Subcutaneous adipose tissue (tissue), 4 donors: ENCODE measurements around the gene FAM20A. TPM values are rescaled to one million over a fixed set of nuclear protein-coding genes. Genes with fewer than 3 reads are reported as not detected.

ENCODE experiments used
- CTCF ChIP-seq: fragments of 450-650 bp; IDR thresholded peaks from one replicate; pipeline ENCODE4 v1.5.1; 2016; ENCODE audit warnings: low read depth, mild to moderate bottlenecking, control low read depth, antibody characterized with exemption, moderate library complexity
- total RNA-seq, 4 donors: library from RNA; depleted of rRNA; stranded (reverse); fragments of >200 nt; gene quantifications; one replicate each; pipeline ENCODE4 v1.1.0, GENCODE V29; 2016

FAM20A gene
- total RNA-seq, 4 donors from 2014 or later, result 7.7 to 17.0 (median 12.3) TPM

DNA sequence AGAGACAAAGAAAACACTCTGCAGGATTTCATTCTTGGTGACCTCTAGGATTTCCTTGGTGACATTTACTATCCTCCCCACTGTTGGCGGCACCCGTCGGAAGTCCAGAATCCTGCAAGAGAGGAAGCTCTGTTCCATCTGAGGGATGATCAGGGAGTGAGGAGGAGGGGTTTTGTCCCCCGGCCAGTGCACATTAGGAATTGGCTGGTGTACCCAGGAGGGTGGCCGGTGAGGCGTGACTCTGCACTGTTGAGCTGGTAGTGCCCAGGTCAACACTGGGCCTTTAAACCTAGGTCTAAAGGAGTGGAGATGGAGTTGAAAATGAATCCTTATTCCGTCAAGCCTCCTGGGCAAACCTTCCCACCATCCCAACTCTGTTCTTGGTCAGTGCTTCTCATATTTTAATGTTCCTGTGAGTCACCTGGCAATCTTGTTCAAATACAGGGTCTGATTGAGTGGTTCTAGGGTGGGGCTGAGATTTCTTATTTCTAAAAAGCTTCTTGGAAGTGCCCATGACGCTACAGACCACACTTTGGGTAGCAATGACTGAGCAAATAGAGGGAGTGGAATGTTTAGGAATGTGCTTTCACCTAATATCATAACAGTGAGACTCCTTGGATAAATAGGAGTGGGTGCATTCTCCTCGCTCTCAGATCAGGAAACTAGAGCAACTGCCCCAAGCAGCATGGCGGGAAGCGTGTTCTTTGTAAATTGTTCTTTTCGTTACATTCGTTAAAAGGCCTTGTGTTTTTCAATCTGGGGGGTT, 58.3 kb downstream of the FAM20A start:
- no peak for TF ChIP-seq CTCF

DNA sequence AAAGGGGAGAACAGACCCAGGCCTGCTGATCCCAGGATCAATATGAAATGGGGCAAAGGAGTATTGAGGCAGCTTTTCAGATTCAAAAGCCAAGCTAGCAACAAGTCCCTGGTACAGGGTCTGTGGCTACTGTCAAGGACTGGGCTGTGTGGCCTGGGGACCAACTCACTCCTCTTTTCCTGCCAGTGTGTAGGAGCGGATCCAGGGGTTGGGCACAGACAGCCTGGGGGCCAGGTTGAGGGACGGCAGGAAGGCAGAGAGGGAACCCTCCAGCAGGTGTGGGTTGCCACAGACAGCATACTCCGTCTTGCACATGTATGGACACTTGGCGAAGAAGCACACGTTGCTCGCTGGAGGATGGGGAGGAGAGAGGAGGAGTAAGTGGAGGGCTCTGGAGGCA, 59.4 kb downstream of the FAM20A start:
- TF ChIP-seq CTCF, result no peak

DNA sequence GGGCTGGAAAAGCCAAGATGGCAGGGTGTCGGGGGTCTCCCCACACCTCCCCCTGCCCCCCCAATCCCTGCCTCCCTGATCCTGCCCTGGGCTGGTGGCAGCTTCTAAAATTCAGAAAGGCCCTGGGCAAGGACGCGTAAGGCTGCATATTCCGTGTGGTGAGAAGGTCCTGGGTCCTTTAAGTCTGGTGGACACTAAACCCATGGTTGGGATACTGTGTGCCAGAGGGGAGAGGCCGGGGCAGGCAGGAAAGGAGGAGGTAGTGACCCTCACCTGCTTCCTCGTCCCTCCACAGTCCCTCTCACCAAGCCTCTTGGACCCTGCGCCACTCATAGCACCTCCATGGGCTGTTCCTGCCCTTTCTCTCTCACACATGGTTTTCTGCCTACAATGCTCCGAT, 60.2 kb downstream of the FAM20A start:
- TF ChIP-seq CTCF, result no peak

DNA sequence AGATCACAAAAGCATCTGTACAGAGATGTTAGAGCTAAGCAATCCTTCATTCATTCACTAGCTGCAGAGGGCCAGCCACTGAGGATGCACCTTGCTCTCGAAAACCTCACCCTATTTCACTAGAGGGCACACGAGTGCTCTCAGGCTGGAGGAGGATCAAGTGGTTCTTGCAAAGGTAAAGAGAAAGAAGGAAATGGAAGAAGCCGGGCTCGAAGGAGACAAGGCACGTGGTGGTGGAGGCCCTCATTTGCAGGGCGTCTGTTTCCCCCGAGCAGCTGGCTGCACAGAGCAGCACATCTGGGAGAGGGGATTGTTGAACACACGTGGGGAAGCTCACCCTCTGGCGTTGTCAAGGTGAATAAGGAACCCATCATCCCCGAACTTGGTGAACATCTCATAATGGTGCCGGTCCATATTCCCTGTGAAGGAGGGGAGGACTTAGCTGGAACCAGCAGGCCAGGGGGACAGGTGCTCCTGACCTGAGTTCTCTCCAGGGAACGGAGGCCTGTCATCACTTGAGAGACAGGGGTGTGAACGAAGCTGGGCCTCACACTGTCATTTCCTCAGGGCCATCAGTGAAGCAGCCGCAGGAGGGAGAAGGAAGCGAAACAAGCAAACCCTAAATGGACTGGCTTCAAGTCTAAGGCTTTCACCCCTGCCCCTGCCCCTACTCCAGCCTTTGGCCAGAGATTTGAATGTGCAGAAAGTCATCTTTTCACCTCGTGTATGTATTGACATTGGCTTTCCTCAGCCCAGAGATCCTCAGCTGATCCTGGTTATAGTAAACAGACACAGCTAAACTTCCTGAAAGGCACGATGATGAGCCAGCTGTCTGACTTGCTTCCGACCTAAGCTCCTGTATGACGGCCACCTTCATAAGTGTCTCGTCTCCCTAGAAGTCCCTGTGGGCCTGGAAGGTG, 61.4 kb downstream of the FAM20A start:
- TF ChIP-seq CTCF, result no peak

- no peak for TF ChIP-seq CTCF
Measured at GRCh38 chr17:68535922-68536321, 65.2 kb downstream of the FAM20A start.

GRCh38 chr17:68534695-68535088, 66.5 kb downstream of the FAM20A start:
- no peak for TF ChIP-seq CTCF
